HFFc6 (cell line): Measurements from ENCODE around the gene SIDT1. TPM values are rescaled to one million over a fixed set of nuclear protein-coding genes. Genes with fewer than 3 reads are reported as not detected.

Experiments
- DNase-seq: peaks from one replicate; pipeline ENCODE4 v3.0.0-alpha.2; 2018
- H3K27ac Mint-ChIP-seq: 2 replicates; pipeline ENCODE4 v1.8.0; 2020; ENCODE audit warnings: mild to moderate bottlenecking, mixed read lengths
- H3K27me3 Mint-ChIP-seq: 2 replicates; pipeline ENCODE4 v1.8.0; 2021; ENCODE audit warnings: mild to moderate bottlenecking, moderate library complexity, mixed read lengths; ENCODE audit not compliant: insufficient read depth
- H3K36me3 Mint-ChIP-seq: 2 replicates; pipeline ENCODE4 v1.8.0; 2021; ENCODE audit warnings: low read depth, mixed read lengths
- H3K4me1 Mint-ChIP-seq: 2 replicates; pipeline ENCODE4 v1.8.0; 2020; ENCODE audit warnings: low read depth, mixed read lengths
- H3K4me3 Mint-ChIP-seq: 2 replicates; pipeline ENCODE4 v1.8.0; 2020; ENCODE audit warnings: mild to moderate bottlenecking, moderate library complexity, mixed read lengths
- H3K9me3 Mint-ChIP-seq: 2 replicates; pipeline ENCODE4 v1.8.0; 2020; ENCODE audit warnings: mild to moderate bottlenecking, mixed read lengths
- CTCF ChIP-seq: fragments of 200-600 bp; sonication (generic); IDR thresholded peaks from 2 replicates; pipeline ENCODE4 v1.5.0; 2021; ENCODE audit warnings: antibody characterized with exemption, mild to moderate bottlenecking
- total RNA-seq, 6 experiments: library from RNA; stranded (reverse); fragmentation: NEBNext Ultra II Directional; extraction: Animal tissue kit (Norgen Biotek cat#: 25700); gene quantifications; 2 replicates in 1 of 6; 3 replicates in 5 of 6; pipeline ENCODE4 v1.2.3, GENCODE V29; 2021

Gene SIDT1
- total RNA-seq, 6 experiments from 2014 or later = not detected

- H3K27me3 Mint-ChIP-seq = peaks cover 12% of the 10 kb centered on the region
- TF ChIP-seq CTCF = no peak
- no peak overlapping the region for H3K4me3 Mint-ChIP-seq
- H3K4me1 Mint-ChIP-seq = no peaks in the 10 kb centered on the region
- H3K27ac Mint-ChIP-seq = no peak overlapping the region
- no peaks in the 10 kb centered on the region for H3K36me3 Mint-ChIP-seq
- no peak for DNase-seq
- peaks cover 4% of the 10 kb centered on the region; the same call in 1 of the 2 replicates for H3K9me3 Mint-ChIP-seq
These were observed 13.2 kb downstream of the SIDT1 start for GRCh38 chr3:113545594-113545993.

GRCh38 chr3:113546414-113546893 is 14.1 kb downstream of the SIDT1 start:
- Mint-ChIP-seq H3K27ac (no peak overlapping the region), H3K27me3 (peaks cover 14% of the 10 kb centered on the region), H3K4me3 (no peak overlapping the region), H3K4me1 (no peaks in the 10 kb centered on the region), H3K9me3 (peaks cover 4% of the 10 kb centered on the region; the same call in 1 of the 2 replicates), H3K36me3 (no peaks in the 10 kb centered on the region)
- no peak for TF ChIP-seq CTCF
- DNase-seq = no peak

GRCh38 chr3:113548501-113548900 is 16.1 kb downstream of the SIDT1 start:
- Mint-ChIP-seq H3K4me1 (no peaks in the 10 kb centered on the region), H3K27me3 (peaks cover 21% of the 10 kb centered on the region), H3K9me3 (no peaks in the 10 kb centered on the region)

GRCh38 chr3:113551820-113552219 is 19.5 kb downstream of the SIDT1 start:
- H3K4me1 Mint-ChIP-seq = no peaks in the 10 kb centered on the region
- H3K36me3 Mint-ChIP-seq = no peaks in the 10 kb centered on the region
- H3K27ac Mint-ChIP-seq = no peak overlapping the region
- H3K9me3 Mint-ChIP-seq = no peaks in the 10 kb centered on the region
- DNase-seq = no peak
- peaks cover 23% of the 10 kb centered on the region for H3K27me3 Mint-ChIP-seq
- TF ChIP-seq CTCF = no peak
- no peak overlapping the region for H3K4me3 Mint-ChIP-seq

More at GRCh38 chr3:113548501-113548900, 16.1 kb downstream of the SIDT1 start:
- Mint-ChIP-seq H3K27ac (no peak overlapping the region), H3K36me3 (no peaks in the 10 kb centered on the region), H3K4me3 (no peak overlapping the region)
- DNase-seq = no peak
- TF ChIP-seq CTCF = no peak

- H3K4me1 Mint-ChIP-seq = peaks cover 10% of the 10 kb centered on the region
- TF ChIP-seq CTCF = peak; percentile 22; the same call in 1 of the 2 replicates
- H3K36me3 Mint-ChIP-seq = no peaks in the 10 kb centered on the region
- no peak overlapping the region for H3K4me3 Mint-ChIP-seq
- peaks cover 23% of the 10 kb centered on the region for H3K27me3 Mint-ChIP-seq
- no peak for DNase-seq
- H3K9me3 Mint-ChIP-seq = no peaks in the 10 kb centered on the region
- H3K27ac Mint-ChIP-seq = no peak overlapping the region
These were observed 20.5 kb downstream of the SIDT1 start for GRCh38 chr3:113552851-113553250.

- no peak overlapping the region for H3K4me3 Mint-ChIP-seq
- H3K4me1 Mint-ChIP-seq = peaks cover 11% of the 10 kb centered on the region
- no peak overlapping the region for H3K27ac Mint-ChIP-seq
- no peak for TF ChIP-seq CTCF
- no peaks in the 10 kb centered on the region for H3K9me3 Mint-ChIP-seq
- no peaks in the 10 kb centered on the region for H3K36me3 Mint-ChIP-seq
- peaks cover 15% of the 10 kb centered on the region for H3K27me3 Mint-ChIP-seq
- no peak for DNase-seq
These were observed 22.8 kb downstream of the SIDT1 start for GRCh38 chr3:113555138-113555537.
